ENCODE data around the gene THG1L. TPM values are rescaled to one million over a fixed set of nuclear protein-coding genes. Genes with fewer than 3 reads are reported as not detected.

The THG1L gene
- total and polyA plus RNA-seq, 8 donors, result 2.9 to 29.6 (median 17.2) TPM

GRCh38 chr5:157779221-157779620 lies 48.0 kb downstream of the THG1L start:
- H3K9me3 ChIP-seq, result no peaks in the 10 kb centered on the region
- 83 to 87% (median 84%) methylated on average over 6 of the region's 6 CpGs for WGBS, 5 donors
- H3K27ac ChIP-seq, result no peak overlapping the region
- no peaks in the 10 kb centered on the region for H3K4me1 ChIP-seq
- TF ChIP-seq POLR2AphosphoS5 (IDR thresholded peaks at IDR 0.05) (no peak), POLR2A (IDR thresholded peaks at IDR 0.05) (no peak), EP300 (IDR thresholded peaks at IDR 0.05) (no peak)
- TF ChIP-seq, protein P1, sequence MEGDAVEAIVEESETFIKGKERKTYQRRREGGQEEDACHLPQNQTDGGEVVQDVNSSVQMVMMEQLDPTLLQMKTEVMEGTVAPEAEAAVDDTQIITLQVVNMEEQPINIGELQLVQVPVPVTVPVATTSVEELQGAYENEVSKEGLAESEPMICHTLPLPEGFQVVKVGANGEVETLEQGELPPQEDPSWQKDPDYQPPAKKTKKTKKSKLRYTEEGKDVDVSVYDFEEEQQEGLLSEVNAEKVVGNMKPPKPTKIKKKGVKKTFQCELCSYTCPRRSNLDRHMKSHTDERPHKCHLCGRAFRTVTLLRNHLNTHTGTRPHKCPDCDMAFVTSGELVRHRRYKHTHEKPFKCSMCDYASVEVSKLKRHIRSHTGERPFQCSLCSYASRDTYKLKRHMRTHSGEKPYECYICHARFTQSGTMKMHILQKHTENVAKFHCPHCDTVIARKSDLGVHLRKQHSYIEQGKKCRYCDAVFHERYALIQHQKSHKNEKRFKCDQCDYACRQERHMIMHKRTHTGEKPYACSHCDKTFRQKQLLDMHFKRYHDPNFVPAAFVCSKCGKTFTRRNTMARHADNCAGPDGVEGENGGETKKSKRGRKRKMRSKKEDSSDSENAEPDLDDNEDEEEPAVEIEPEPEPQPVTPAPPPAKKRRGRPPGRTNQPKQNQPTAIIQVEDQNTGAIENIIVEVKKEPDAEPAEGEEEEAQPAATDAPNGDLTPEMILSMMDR (IDR thresholded peaks at IDR 0.05), result no peak
- H3K4me3 ChIP-seq, result no peak overlapping the region
- no peaks in the 10 kb centered on the region for H3K27me3 ChIP-seq
- H3K36me3 ChIP-seq, result peaks cover 0 to 10% (median 6%) of the 10 kb centered on the region in 4 donors
- DNase-seq, result no peak
- intact Hi-C loops (cut with DNase I; ENCODE audit: low total_unique reads), result no loop called here

GRCh38 chr5:157785801-157786200 lies 54.6 kb downstream of the THG1L start:
- Histone ChIP-seq H3K4me1 (peaks cover 0 to 14% (median 5%) of the 10 kb centered on the region in 4 donors), H3K27me3 (no peaks in the 10 kb centered on the region), H3K36me3 (peaks cover 4 to 68% (median 56%) of the 10 kb centered on the region in 4 donors), H3K27ac (no peak overlapping the region), H3K4me3 (no peak overlapping the region), H3K9me3 (no peaks in the 10 kb centered on the region)
- intact Hi-C loops (cut with DNase I; ENCODE audit: low total_unique reads), result no loop called here
- DNase-seq, result no peak
- WGBS, 5 donors, result 45 to 70% (median 59%) methylated on average over 3 of the region's 3 CpGs
- TF ChIP-seq POLR2A (IDR thresholded peaks at IDR 0.05), result no peak
- no peak for TF ChIP-seq POLR2AphosphoS5 (IDR thresholded peaks at IDR 0.05)
- TF ChIP-seq, protein P1 (IDR thresholded peaks at IDR 0.05), result no peak
- TF ChIP-seq EP300 (IDR thresholded peaks at IDR 0.05), result no peak

Small RNA genes lying within 50 kb of the gene (small RNA-seq; reads per million reads assigned to genes)
- gene AC026407.1, result 0 reads per million in 4 donors

Other genes starting within 250 kb of the THG1L start
- gene ADAM19, start 155.6 kb upstream of the THG1L start, total RNA-seq, result 10 to 100 TPM in 3 of 5 donors, 1 to 10 TPM in 2; 1.2 to 42.8 (median 13.3) TPM
- gene ADAM19, start 155.6 kb upstream of the THG1L start, polyA plus RNA-seq, result 1 to 10 TPM; 3.3 to 4.1 (median 3.4) TPM
- under 1 TPM in 1 of 5 donors, not detected in 4; 0.29 TPM for gene SOX30, start 79.0 kb upstream of the THG1L start, total RNA-seq
- gene SOX30, start 79.0 kb upstream of the THG1L start, polyA plus RNA-seq, result under 1 TPM in 1 of 3 donors, not detected in 2; 0.08 TPM
- not detected for gene C5orf52, start 59.9 kb upstream of the THG1L start, total RNA-seq
- gene C5orf52, start 59.9 kb upstream of the THG1L start, polyA plus RNA-seq, result not detected
- 10 to 100 TPM in 1 of 5 donors, 1 to 10 TPM in 4; 1.2 to 10.3 (median 4.1) TPM for gene LSM11, start 12.3 kb downstream of the THG1L start, total RNA-seq
- gene LSM11, start 12.3 kb downstream of the THG1L start, polyA plus RNA-seq, result 1 to 10 TPM in 1 of 3 donors, under 1 TPM in 2; 0.46 to 1.6 (median 0.81) TPM
- gene CLINT1, start 127.7 kb downstream of the THG1L start, total RNA-seq, result 100 to 1,000 TPM in 3 of 5 donors, 10 to 100 TPM in 2; 74.5 to 196 (median 100) TPM
- gene CLINT1, start 127.7 kb downstream of the THG1L start, polyA plus RNA-seq, result 10 to 100 TPM; 24.7 to 53.0 (median 42.3) TPM